ENCODE results near the gene RERE.

RERE gene

DNA sequence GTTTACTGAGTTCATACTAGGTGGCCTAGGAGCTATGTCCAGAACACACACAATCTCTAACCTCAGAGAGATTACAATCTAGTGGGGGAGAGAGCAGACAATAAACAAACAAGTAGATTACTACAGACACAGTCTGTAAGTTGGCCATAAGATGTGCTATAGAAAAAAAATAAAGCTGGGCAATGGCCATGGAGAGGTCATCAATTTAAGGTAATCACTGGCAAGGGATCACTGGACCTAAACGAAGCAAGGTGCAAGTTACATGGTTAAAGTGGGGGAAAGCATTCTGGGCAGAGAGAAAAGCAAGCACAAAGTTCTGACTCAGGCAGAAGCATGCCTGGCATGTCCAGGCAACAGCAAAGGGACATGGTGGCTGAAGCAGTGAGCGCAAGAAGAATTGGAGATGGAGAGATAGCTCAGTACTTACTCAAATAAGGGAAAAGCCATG is 147.0 kb downstream of the RERE start:
- no peak overlapping the region for H3K18ac ChIP-seq (ENCODE audit: low read length)
- no peaks in the 10 kb centered on the region for H3K36me3 ChIP-seq (ENCODE audit: control insufficient read depth in 1 of 2, insufficient read depth in 2 of 2, low read length in 2 of 2)
- no peak overlapping the region for H2BK120ac ChIP-seq (ENCODE audit: insufficient read depth, low read length, poor library complexity)
- H4K91ac ChIP-seq (ENCODE audit: low read depth, low read length): no peak overlapping the region
- no peak overlapping the region for H2AK5ac ChIP-seq (ENCODE audit: low read length)
- no CpG with 5 or more reads among the region's 2 CpGs for WGBS (ENCODE audit: extremely low coverage, insufficient coverage, insufficient read length)
- H3K23ac ChIP-seq (ENCODE audit: low read length): no peak overlapping the region
- H3K27ac ChIP-seq (ENCODE audit: low read depth, low read length): peak overlapping the region; percentile 82
- H3K14ac ChIP-seq (ENCODE audit: low read length): no peak overlapping the region
- peak overlapping the region; percentile 32 for H3K4me2 ChIP-seq (ENCODE audit: low read length)
- no peak overlapping the region for H2BK5ac ChIP-seq (ENCODE audit: low read depth, low read length, poor library complexity)
- H4K12ac ChIP-seq (ENCODE audit: low read depth, low read length): no peak overlapping the region
- no peaks in the 10 kb centered on the region for H3K27me3 ChIP-seq (ENCODE audit: insufficient read depth, low read length)
- no peak overlapping the region for H4K8ac ChIP-seq (ENCODE audit: low read depth, low read length)
- H3K79me2 ChIP-seq (ENCODE audit: control insufficient read depth, insufficient read depth, low read length, poor library complexity): peaks cover 5% of the 10 kb centered on the region
- H3K9ac ChIP-seq (ENCODE audit: low read length): no peak overlapping the region
- H3K4me1 ChIP-seq (ENCODE audit: control insufficient read depth in 1 of 2, insufficient read depth in 2 of 2, low read length in 2 of 2): peaks cover 8 to 23% of the 10 kb centered on the region in 2 experiments
- H3K4me3 ChIP-seq (ENCODE audit: low read depth, low read length): no peak overlapping the region
- no peaks in the 10 kb centered on the region for H3K9me3 ChIP-seq (ENCODE audit: insufficient read depth, low read depth, low read length)
- no peak overlapping the region for H2BK12ac ChIP-seq (ENCODE audit: low read length)
- no peak overlapping the region for H3K4ac ChIP-seq (ENCODE audit: low read depth, low read length)
- no peak overlapping the region for H2AFZ ChIP-seq (ENCODE audit: insufficient read depth, low read length, poor library complexity)
- peak; percentile 67 to 90 for DNase-seq
- peaks cover 2% of the 10 kb centered on the region for H3K79me1 ChIP-seq (ENCODE audit: low read length)

- Histone ChIP-seq H3K9ac (ENCODE audit: low read length) (no peak overlapping the region), H3K4me3 (ENCODE audit: low read depth, low read length) (no peak overlapping the region)
Measured at GRCh38 chr1:8669606-8670335, 147.7 kb downstream of the RERE start.

DNA sequence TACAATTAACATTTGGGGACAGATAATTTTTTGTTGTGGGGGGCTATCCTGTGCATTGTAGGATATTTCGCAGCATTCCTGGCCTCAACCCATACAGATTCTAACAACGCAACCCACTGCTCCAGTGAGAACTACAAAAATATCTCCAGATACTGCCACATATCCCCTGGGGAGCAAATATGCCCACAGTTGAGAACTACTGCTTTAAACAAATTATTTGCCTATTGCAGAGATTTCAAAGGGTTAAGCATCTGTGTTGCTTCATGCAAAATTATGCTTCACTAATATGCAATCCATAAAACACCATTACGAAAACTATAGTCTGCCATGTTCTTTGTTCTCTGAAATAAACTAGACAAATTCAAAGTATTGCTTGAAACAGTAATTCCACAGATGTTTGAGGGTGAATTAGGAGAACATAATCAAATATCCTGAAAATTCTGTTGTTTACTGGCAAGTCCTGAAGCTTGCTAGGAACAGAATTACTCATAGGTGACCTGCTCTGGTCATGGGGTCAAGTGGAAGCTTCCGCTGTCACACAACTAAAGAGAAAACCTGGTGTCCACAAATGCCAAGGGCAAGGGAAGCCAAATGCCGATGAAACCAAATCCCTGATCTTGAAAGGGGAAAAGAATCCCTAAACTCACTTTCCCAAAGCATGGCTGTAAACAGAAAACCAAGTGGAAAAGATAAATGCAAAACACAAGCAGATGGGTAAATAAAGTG is 149.4 kb downstream of the RERE start:
- no peak overlapping the region for H3K18ac ChIP-seq (ENCODE audit: low read length)
- H3K27me3 ChIP-seq (ENCODE audit: insufficient read depth, low read length): no peaks in the 10 kb centered on the region
- no peaks in the 10 kb centered on the region for H3K36me3 ChIP-seq (ENCODE audit: control insufficient read depth in 1 of 2, insufficient read depth in 2 of 2, low read length in 2 of 2)
- no peak overlapping the region for H2BK5ac ChIP-seq (ENCODE audit: low read depth, low read length, poor library complexity)
- H3K23ac ChIP-seq (ENCODE audit: low read length): no peak overlapping the region
- no peak overlapping the region for H3K9ac ChIP-seq (ENCODE audit: low read length)
- DNase-seq: peak in 1 of 2 donors; percentile 35
- no peak overlapping the region for H3K14ac ChIP-seq (ENCODE audit: low read length)
- H3K9me3 ChIP-seq (ENCODE audit: insufficient read depth, low read depth, low read length): no peaks in the 10 kb centered on the region
- no peak overlapping the region for H4K12ac ChIP-seq (ENCODE audit: low read depth, low read length)
- no peak overlapping the region for H3K4me3 ChIP-seq (ENCODE audit: low read depth, low read length)
- H2AK5ac ChIP-seq (ENCODE audit: low read length): no peak overlapping the region
- H3K4me2 ChIP-seq (ENCODE audit: low read length): no peak overlapping the region
- no peak overlapping the region for H2AFZ ChIP-seq (ENCODE audit: insufficient read depth, low read length, poor library complexity)
- no peak overlapping the region for H4K8ac ChIP-seq (ENCODE audit: low read depth, low read length)
- peaks cover 2% of the 10 kb centered on the region for H3K79me1 ChIP-seq (ENCODE audit: low read length)
- peaks cover 8 to 23% of the 10 kb centered on the region in 2 experiments for H3K4me1 ChIP-seq (ENCODE audit: control insufficient read depth in 1 of 2, insufficient read depth in 2 of 2, low read length in 2 of 2)
- H3K27ac ChIP-seq (ENCODE audit: low read depth, low read length): no peak overlapping the region
- no CpG with 5 or more reads among the region's 5 CpGs for WGBS (ENCODE audit: extremely low coverage, insufficient coverage, insufficient read length)
- no peak overlapping the region for H2BK12ac ChIP-seq (ENCODE audit: low read length)
- peaks cover 6% of the 10 kb centered on the region for H3K79me2 ChIP-seq (ENCODE audit: control insufficient read depth, insufficient read depth, low read length, poor library complexity)
- peak overlapping the region; percentile 11 for H2BK120ac ChIP-seq (ENCODE audit: insufficient read depth, low read length, poor library complexity)
- peak overlapping the region; percentile 64 for H3K4ac ChIP-seq (ENCODE audit: low read depth, low read length)
- H4K91ac ChIP-seq (ENCODE audit: low read depth, low read length): no peak overlapping the region

More at GRCh38 chr1:8669606-8670335, 147.7 kb downstream of the RERE start:
- no peak overlapping the region for H4K8ac ChIP-seq (ENCODE audit: low read depth, low read length)
- H3K27me3 ChIP-seq (ENCODE audit: insufficient read depth, low read length): no peaks in the 10 kb centered on the region
- no peak overlapping the region for H3K18ac ChIP-seq (ENCODE audit: low read length)
- H2BK12ac ChIP-seq (ENCODE audit: low read length): no peak overlapping the region
- peaks cover 8% of the 10 kb centered on the region for H3K79me2 ChIP-seq (ENCODE audit: control insufficient read depth, insufficient read depth, low read length, poor library complexity)
- no peak overlapping the region for H4K91ac ChIP-seq (ENCODE audit: low read depth, low read length)
- H3K79me1 ChIP-seq (ENCODE audit: low read length): peaks cover 2% of the 10 kb centered on the region
- no peak overlapping the region for H2BK120ac ChIP-seq (ENCODE audit: insufficient read depth, low read length, poor library complexity)
- no peak overlapping the region for H4K12ac ChIP-seq (ENCODE audit: low read depth, low read length)
- H3K27ac ChIP-seq (ENCODE audit: low read depth, low read length): peak overlapping the region; percentile 82
- WGBS (ENCODE audit: extremely low coverage, insufficient coverage, insufficient read length): no CpG with 5 or more reads among the region's 4 CpGs
- H3K4ac ChIP-seq (ENCODE audit: low read depth, low read length): no peak overlapping the region
- no peaks in the 10 kb centered on the region for H3K9me3 ChIP-seq (ENCODE audit: insufficient read depth, low read depth, low read length)
- no peaks in the 10 kb centered on the region for H3K36me3 ChIP-seq (ENCODE audit: control insufficient read depth in 1 of 2, insufficient read depth in 2 of 2, low read length in 2 of 2)
- no peak overlapping the region for H3K23ac ChIP-seq (ENCODE audit: low read length)
- H2BK5ac ChIP-seq (ENCODE audit: low read depth, low read length, poor library complexity): no peak overlapping the region
- no peak overlapping the region for H2AFZ ChIP-seq (ENCODE audit: insufficient read depth, low read length, poor library complexity)
- no peak overlapping the region for H3K14ac ChIP-seq (ENCODE audit: low read length)
- peaks cover 8 to 23% of the 10 kb centered on the region in 2 experiments for H3K4me1 ChIP-seq (ENCODE audit: control insufficient read depth in 1 of 2, insufficient read depth in 2 of 2, low read length in 2 of 2)
- H2AK5ac ChIP-seq (ENCODE audit: low read length): no peak overlapping the region
- no peak overlapping the region for H3K4me2 ChIP-seq (ENCODE audit: low read length)
- no peak for DNase-seq

- Histone ChIP-seq H3K9me3 (ENCODE audit: insufficient read depth, low read depth, low read length) (no peaks in the 10 kb centered on the region), H3K4ac (ENCODE audit: low read depth, low read length) (peak overlapping the region; percentile 48), H3K27me3 (ENCODE audit: insufficient read depth, low read length) (no peaks in the 10 kb centered on the region), H3K14ac (ENCODE audit: low read length) (no peak overlapping the region), H3K4me1 (ENCODE audit: control insufficient read depth in 1 of 2, insufficient read depth in 2 of 2, low read length in 2 of 2) (peaks cover 8 to 23% of the 10 kb centered on the region in 2 experiments), H2BK12ac (ENCODE audit: low read length) (no peak overlapping the region), H2AFZ (ENCODE audit: insufficient read depth, low read length, poor library complexity) (no peak overlapping the region), H3K79me2 (ENCODE audit: control insufficient read depth, insufficient read depth, low read length, poor library complexity) (peaks cover 6% of the 10 kb centered on the region), H3K18ac (ENCODE audit: low read length) (no peak overlapping the region), H3K4me2 (ENCODE audit: low read length) (no peak overlapping the region), H2BK120ac (ENCODE audit: insufficient read depth, low read length, poor library complexity) (no peak overlapping the region), H4K12ac (ENCODE audit: low read depth, low read length) (no peak overlapping the region), H4K91ac (ENCODE audit: low read depth, low read length) (no peak overlapping the region), H4K8ac (ENCODE audit: low read depth, low read length) (no peak overlapping the region), H3K79me1 (ENCODE audit: low read length) (peaks cover 2% of the 10 kb centered on the region), H3K9ac (ENCODE audit: low read length) (no peak overlapping the region), H3K27ac (ENCODE audit: low read depth, low read length) (no peak overlapping the region), H3K36me3 (ENCODE audit: control insufficient read depth in 1 of 2, insufficient read depth in 2 of 2, low read length in 2 of 2) (no peaks in the 10 kb centered on the region), H3K4me3 (ENCODE audit: low read depth, low read length) (no peak overlapping the region), H2AK5ac (ENCODE audit: low read length) (no peak overlapping the region), H3K23ac (ENCODE audit: low read length) (no peak overlapping the region), H2BK5ac (ENCODE audit: low read depth, low read length, poor library complexity) (no peak overlapping the region)
- no CpG with 5 or more reads among the region's 5 CpGs for WGBS (ENCODE audit: extremely low coverage, insufficient coverage, insufficient read length)
- peak in 1 of 2 donors; percentile 56 for DNase-seq
Measured at GRCh38 chr1:8666389-8667167, 150.9 kb downstream of the RERE start.
